GM21390 (cell line): Measurements from ENCODE around the gene ERBB2.

Experiments
- ATAC-seq: cut with Tn5 transposase; IDR thresholded peaks from one replicate; pipeline ENCODE4 v1.9.1; 2021; ENCODE audit not compliant: unreplicated experiment

ERBB2 gene

DNA sequence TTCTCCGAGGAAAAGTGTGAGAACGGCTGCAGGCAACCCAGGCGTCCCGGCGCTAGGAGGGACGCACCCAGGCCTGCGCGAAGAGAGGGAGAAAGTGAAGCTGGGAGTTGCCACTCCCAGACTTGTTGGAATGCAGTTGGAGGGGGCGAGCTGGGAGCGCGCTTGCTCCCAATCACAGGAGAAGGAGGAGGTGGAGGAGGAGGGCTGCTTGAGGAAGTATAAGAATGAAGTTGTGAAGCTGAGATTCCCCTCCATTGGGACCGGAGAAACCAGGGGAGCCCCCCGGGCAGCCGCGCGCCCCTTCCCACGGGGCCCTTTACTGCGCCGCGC lies at the start of gene ERBB2:
Gene ERBB2 (plus strand): TSS at position 247 of the 330 bp plus-strand sequence. CDS start 175 bp downstream, outside the sequence.
- no peak for ATAC-seq

DNA sequence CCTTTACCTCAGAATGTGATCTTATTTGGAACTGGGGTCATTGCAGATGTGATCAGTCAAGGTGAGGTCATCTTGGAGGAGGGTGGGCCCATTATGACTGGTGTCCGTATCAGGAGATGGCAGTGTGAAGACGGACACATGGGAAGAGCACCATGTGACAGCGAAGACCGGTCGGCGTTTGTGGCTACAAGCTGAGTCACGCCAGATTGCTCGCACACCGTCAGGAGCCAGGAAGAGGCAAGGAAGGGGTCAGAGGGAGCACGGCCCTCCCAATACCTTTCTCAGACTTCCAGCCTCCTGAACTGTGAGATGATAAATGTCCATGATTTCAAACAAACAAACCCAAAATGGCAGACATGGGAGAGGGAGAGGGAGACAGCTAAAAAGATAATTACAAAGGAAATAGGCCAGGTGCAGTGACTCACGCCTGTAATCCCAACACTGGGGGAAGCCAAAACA lies 49.7 kb upstream of the ERBB2 start:
- ATAC-seq: no peak

DNA sequence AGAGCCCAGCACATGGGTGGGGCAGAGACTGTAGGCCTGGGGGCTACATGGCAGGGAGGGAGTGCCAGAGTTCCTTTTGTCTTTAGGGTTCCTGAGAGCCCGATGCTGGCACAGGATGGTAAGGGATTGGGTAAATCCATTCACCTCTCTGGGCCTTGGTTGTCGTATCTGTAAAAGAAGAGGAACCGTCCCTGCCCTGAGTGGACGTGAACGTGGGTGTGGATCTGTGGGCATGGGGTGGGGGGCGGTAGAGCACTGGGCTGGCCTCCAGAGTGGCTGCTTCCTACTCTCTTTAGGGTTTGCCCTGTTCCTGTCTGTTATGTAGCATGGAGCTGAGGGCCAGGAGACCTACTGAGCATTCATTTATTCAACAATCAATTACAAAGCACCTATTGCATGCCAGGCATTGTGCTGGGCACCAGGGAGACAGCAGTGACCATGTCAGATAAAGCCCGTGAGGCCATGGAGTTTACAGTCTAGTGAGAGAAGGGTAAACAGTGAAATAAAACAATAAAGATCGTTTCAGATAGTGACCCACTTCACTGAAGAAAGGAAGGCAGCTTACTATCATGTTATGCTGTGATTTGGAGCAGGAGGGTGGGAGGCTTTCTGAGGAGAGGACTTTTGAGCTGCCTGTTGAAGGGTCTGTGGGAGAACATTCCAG lies 47.8 kb upstream of the ERBB2 start:
- ATAC-seq: no peak

DNA sequence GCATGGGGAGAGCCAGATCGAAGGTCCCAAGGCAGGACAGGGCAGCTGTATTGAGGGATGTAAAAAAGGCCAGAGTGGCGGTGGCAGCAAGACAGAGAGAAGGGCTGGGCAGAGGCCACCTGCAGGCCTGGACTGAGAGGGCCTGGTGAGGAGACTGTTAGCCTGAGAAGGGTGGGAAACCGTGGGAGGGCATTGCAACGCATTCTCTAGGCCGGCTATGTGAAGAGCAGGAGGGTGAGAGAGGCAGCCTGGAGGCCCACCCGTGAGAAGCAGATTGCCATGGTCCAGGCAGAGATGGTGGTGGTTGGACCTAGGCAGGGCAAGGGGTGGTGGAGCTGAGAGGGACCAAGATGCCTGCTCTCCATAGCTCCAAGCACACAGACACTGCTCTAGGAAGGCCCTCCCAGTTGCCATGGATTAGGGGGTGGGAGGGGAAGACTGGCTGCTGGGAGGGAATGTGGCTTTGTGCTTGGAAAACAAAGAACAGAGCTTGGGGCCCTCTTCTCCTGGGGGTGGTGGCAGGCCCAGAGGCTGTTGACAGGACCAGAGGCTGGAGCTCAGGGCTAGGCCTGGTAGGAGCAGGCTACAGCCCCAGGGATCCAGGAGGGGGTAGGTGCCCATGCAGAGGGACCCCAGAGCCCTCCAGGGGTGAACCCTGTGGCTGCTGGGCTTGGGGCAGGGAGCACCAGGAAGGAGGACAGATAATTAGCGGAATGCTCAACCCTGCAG lies 47.1 kb upstream of the ERBB2 start:
- ATAC-seq: no peak

DNA sequence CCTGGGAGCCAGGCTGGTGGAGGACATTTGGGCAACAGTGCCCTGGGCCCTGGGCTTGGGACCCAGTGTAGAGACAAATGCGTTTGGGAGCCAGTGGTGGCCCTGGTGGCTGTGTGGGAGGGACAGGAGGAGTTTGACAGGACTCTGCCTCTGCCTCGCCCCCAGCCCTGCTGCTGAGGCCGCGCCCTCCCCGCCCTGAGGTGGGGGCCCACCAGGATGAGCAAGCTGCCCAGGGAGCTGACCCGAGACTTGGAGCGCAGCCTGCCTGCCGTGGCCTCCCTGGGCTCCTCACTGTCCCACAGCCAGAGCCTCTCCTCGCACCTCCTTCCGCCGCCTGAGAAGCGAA lies 46.6 kb upstream of the ERBB2 start:
- no peak for ATAC-seq

DNA sequence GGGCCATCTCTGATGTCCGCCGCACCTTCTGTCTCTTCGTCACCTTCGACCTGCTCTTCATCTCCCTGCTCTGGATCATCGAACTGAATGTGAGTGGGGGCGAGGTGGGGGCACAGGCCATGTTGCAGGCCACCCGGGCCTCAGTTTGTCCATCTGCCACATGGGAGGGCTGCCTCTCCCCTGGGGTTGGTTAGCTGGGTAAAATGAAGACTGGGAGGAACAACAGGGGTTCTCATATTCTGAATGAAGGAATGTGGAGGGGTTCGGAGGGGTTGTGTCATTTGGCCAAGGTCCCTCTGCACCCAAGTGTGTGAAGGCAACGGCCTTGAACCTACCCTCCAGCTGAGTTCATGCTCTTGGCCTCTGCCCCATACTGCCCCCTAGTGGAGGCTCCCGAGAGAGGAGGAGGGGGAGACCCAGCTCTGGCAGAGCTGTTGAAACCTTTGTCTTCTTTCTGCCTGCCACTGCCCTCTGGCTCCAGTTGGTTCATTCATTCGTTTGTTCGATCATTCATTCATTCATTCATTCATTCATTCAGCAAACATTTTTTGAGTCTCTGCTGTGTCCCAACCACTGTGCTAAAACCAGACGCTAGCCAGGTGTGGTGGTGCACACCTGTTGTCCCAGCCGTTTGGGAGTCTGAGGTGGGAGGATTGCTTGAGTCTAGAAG lies 46.1 kb upstream of the ERBB2 start:
- ATAC-seq: no peak

DNA sequence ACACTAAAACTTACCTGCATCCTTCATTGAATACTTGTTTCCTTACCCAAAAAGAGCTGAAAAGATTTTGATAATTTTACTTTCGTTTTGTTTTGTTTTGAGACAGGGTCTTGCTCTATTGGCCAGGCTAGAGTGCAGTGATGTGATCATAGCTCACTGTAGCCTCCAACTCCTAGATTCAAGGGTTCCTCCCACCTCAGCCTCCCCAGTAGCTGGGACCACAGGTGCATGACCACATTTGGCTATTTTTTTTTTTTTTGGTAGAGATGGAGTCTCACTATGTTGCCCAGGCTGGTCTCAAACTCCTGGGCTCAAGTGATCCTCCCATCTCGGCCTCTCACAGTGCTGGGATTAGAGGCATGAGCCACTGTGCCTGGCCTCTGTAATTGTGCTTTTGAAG lies 44.8 kb upstream of the ERBB2 start:
- no peak for ATAC-seq

DNA sequence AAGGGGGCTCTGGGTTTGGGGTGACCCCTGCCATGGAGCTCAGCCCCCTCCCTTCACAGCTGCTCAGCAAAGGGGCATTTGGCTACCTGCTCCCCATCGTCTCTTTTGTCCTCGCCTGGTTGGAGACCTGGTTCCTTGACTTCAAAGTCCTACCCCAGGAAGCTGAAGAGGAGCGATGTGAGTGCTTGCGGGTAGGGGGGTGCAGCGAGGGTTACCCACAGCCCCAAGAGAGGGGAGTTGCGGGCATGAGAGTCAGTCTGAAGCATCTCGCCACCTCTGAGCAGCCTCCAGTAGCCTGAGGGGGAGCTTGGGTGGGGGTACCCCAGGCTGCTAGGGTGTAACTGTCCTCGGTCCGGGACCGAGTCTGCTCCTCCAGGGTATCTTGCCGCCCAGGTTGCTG lies 41.5 kb upstream of the ERBB2 start:
- ATAC-seq: no peak

DNA sequence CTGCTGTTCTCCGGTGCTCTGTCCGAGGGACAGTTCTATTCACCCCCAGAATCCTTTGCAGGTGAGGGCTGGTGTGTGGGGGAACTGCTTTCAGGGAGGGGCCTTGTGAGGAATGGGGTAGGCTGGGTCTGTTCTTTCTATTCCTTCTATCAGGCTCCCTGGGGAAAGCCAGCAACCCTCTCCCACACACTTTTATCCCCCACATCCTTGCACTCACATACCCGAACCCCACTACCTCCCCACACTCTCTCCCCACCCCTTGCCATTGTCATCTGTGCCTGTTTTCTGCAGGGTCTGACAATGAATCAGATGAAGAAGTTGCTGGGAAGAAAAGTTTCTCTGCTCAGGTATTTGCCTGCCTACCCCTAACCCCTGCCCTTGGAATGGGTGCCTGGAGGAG lies 41.1 kb upstream of the ERBB2 start:
- no peak for ATAC-seq

DNA sequence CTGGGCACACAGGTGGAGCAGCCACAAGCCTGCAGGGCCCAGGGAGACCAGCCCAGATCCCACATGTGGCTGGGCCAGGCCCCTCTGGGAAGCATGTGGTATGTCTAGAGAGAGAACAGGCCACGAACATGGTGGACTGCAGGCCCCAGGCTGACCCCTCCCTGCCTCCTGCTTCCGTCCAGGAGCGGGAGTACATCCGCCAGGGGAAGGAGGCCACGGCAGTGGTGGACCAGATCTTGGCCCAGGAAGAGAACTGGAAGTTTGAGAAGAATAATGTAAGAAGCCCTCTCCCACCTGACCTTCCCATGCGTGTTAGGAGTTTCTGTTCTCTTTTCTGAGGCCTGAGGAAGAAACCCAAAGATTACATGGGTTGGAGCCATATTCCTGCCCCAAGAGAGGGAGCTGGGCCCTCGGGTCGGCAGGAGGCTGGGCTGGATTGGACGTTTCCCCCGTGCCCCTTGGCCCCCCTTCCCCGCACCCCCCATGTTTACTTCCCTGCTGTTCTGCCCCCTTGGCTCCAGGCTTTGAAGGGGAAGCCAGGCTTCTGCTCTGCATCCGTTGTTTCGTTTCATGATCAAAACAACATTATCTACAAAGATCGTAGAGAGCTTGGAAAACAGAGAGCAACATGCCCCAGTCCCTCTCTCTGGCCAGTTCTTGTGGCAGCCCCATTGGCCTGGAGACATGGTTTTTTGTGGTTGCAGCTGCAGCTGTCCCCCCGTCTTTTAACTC lies 40.4 kb upstream of the ERBB2 start:
- no peak for ATAC-seq

DNA sequence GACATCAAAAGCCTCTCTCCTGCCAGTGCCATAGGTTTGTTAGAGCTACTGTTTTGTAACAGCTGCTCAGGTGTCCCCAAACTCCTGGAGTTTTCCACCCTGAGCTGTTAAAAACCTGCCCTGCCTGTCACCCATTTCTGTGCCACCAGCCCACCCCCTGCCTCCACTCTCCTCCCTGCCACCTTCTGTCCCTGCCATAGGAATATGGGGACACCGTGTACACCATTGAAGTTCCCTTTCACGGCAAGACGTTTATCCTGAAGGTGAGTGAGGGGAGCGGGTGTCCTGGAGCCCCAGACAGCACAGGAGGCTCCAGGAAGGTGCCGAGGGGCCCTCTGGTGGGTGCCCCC lies 39.9 kb upstream of the ERBB2 start:
- ATAC-seq: no peak

DNA sequence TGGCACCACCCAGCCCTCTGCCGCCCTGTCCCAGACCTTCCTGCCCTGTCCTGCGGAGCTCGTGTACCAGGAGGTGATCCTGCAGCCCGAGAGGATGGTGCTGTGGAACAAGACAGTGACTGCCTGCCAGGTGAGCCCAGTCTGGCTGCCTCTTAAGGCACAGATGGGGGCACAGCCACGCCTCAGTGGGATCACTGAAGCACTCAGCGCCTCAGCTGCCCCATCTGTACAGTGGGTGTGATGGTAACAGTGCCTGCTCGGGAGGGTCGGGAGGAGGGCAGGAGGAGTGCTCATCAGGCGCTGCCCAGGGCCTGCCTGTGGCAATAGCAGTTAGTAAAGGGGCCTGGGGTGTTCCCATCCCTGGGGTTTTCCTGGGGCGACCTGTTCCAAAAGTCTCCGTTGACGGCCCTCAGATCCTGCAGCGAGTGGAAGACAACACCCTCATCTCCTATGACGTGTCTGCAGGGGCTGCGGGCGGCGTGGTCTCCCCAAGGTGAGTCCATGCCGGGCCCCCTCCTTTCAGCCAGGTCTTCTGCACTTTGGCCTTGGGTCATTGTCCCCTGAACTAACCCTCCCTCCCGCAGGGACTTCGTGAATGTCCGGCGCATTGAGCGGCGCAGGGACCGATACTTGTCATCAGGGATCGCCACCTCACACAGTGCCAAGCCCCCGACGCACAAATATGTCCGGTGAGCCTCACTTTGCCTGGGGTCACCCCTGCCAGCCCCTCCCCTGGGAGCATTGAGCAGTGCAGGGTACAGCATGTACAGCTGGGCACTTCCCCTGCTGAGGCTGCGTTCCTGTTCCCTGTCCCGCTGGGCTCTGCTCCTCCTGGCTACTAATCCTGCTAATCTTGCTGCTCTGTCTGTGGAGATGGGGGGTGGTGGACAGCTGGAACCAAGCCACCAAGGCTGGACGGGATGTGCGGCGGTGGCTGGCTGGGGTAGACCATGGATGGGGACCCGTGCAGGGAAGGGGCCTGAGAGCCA lies 39.2 kb upstream of the ERBB2 start:
- no peak for ATAC-seq

DNA sequence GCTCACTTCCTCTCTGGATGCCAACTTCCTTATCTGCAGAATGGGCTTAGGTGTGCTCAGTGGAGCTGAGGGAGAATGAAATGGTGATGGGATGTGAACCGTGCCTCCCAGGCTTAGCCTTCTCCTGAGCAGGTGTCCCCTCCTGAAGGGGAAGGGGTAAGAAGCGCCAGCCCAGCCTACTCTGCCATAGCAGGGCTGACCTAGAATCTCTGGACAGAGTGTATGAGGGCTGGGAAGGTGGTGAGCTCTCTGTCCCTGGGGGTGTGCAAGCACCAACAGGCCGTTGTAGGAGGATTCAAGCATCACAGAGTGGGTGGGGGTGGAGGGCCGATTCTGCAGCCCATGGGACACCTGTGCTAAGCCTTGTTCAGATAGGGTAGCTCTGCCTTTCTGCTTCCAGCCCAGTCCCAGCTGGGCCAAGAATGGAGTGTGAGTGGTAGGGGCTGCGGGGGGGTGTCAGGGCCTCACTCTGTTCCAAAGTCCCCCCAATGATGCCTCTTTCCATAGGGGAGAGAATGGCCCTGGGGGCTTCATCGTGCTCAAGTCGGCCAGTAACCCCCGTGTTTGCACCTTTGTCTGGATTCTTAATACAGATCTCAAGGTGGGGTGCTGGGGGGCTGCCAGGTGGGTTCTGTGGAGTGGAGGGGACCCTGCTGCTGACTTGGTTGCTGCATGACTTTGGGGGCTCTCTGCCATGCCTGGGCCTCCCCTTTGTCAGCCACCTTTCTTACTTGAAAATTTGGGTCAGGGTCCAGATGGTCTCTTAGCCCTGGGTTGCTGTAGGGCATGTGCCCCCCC lies 37.9 kb upstream of the ERBB2 start:
- ATAC-seq: no peak

DNA sequence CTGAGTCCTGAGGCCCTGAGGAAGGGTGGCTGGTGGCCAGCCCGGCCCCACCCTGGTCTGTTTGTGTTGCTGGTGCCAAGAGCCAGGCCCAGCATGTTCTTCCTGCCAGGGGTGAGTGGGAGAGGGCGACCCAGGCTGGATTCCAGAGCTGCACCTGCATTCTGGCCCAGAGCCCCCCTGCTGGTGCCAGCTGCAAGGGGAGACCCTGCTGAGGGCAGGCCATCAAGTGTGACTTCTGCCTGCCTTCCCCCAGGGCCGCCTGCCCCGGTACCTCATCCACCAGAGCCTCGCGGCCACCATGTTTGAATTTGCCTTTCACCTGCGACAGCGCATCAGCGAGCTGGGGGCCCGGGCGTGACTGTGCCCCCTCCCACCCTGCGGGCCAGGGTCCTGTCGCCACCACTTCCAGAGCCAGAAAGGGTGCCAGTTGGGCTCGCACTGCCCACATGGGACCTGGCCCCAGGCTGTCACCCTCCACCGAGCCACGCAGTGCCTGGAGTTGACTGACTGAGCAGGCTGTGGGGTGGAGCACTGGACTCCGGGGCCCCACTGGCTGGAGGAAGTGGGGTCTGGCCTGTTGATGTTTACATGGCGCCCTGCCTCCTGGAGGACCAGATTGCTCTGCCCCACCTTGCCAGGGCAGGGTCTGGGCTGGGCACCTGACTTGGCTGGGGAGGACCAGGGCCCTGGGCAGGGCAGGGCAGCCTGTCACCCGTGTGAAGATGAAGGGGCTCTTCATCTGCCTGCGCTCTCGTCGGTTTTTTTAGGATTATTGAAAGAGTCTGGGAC lies 37.1 kb upstream of the ERBB2 start:
- ATAC-seq: no peak

DNA sequence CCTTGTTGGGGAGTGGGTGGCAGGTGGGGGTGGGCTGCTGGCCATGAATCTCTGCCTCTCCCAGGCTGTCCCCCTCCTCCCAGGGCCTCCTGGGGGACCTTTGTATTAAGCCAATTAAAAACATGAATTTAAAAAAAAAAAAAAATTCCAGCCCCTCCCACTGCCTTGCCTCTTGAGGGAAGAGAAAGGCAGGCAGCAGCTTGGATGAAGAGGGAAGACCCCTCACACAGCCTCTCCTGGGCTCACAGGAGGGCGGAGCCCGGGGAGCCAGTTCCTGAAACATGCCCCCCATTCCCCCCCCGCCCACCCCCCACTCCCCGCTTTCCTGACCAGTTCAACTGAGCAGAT lies 36.5 kb upstream of the ERBB2 start:
- no peak for ATAC-seq

DNA sequence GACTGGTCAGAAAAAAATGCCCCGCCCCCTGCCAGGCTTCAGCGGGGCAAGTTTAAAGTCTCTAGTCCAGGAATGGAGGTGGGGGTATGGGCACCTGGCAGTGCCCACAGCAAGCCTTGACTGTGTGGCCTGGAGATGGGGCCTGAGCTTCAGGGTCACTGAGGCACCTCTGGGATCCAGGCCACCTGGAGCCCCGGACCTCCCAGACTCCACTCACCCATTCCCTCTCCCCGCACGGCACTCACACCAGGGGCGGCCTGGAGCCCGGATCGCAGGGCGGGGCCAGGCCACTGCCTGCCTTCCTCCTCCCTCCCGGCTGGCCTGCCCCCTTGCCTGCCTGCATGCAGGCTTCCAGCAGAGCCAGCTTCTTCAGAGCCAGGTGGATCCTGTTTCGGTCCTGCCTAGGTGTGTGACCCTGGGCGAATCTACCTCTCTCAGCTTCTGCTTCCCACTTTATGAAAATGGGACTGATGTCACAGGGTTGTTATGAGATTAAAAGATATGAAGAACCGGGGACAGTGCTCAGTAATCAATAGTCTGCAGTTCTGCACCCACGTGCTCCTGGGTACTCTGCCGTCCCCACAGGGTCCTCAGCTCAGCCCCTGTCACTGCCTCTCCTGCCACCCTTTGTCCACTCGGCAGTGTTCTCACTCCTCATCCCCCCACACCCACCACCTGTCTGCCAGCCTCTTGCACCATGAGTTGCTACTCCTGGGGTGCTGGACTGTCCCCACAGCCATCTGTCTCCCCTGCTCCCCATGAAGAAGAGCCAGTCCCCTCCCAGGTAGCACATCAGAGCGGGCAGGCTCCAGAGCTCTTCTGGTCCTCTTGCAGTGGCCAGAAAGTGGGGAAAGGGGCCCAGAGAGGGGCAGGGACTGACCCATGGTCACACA lies 35.9 kb upstream of the ERBB2 start:
- no peak for ATAC-seq

DNA sequence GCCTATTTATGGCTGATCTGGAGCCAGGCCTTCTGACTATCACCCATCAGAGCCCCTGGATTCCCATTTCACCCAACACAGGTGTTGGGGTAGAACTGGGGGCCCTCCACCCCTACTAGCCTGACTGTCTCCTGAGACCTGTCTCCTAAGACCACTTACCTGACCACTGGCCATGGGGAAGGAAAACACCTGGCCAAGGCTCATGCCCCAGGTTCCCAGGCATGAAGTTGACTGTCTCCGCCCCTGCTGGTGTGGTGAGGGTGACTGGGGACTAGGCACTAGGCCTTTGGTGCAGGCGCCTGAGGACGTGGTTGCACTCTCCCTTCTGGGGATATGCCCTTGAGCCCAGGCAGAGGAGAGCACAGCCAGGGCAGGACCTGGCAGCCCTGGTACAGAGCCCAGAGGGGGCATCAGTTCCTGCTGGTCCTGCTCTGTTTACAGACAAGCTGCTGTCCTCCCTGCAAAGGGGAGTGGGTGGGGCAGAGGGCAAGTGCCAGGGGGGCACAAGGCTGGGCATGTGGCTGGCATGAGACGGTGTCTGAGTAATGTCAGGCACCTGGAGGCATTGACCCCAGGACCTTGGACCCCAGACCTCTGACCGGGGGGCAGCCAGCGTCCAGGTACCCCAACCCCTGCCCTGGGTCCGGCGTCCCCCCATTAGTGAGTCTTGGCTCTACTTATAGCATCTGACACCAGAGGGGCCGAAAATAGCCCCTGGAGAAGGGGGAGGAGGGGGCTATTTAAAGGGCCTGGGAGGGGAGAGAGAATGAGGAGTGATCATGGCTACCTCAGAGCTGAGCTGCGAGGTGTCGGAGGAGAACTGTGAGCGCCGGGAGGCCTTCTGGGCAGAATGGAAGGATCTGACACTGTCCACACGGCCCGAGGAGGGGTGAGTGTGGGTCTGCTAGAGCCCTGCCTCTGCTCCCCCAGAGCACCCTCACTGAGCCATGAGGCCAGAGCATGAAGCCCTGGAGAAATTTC lies 35.0 kb upstream of the ERBB2 start, which contains the start of gene TCAP:
Gene TCAP (plus strand): TSS at position 769 of the 981 bp plus-strand sequence. CDS start 11 bp downstream, at position 780.
- ATAC-seq: no peak
